GM12891 (cell line): ENCODE data around the gene LMBRD1.

Experiments
- PAX5 ChIP-seq: IDR thresholded peaks from 2 replicates; pipeline ENCODE4 v1.6.1; 2011; ENCODE audit warnings: low read length, moderate library complexity, mild to moderate bottlenecking; ENCODE audit not compliant: insufficient read depth, severe bottlenecking
- POLR2A ChIP-seq: IDR thresholded peaks from 2 replicates; pipeline ENCODE4 v1.6.1; 2011; ENCODE audit warnings: low read depth, low read length, control low read depth
- POLR2AphosphoS5 ChIP-seq: IDR thresholded peaks from 2 replicates; pipeline ENCODE4 v1.6.1; 2011; ENCODE audit warnings: low read depth, low read length, control low read depth
- SPI1 ChIP-seq: IDR thresholded peaks from 2 replicates; pipeline ENCODE4 v1.6.1; 2011; ENCODE audit warnings: low read depth, low read length, control low read depth
- TAF1 ChIP-seq: IDR thresholded peaks from 2 replicates; pipeline ENCODE4 v1.6.1; 2011; ENCODE audit warnings: low read depth, low read length, control low read depth

DNA sequence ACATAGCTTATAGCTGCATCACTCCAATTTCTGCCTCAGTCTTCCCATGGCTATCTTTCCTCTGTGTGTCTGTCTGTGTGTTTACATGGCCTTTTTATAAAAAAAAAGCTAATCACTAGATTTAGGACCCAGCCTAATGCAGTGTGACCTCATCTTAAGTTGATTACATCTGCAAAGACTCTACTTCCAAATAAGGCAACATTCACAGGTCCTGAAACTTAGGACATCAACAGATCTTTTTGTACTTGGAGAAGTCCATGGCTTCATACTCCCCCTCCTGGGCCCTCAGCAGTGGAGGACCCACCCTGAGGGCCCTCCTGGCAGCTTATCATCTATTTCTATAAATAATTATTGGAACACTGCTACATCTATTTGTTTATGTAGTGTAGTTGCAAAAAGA, 146.1 kb downstream of the LMBRD1 start:
- TF ChIP-seq POLR2A = no peak
- no peak for TF ChIP-seq SPI1
- TF ChIP-seq TAF1 = no peak
- no peak for TF ChIP-seq POLR2AphosphoS5
- no peak for TF ChIP-seq PAX5
